ENCODE data around the gene IFNK.

Gene IFNK

DNA sequence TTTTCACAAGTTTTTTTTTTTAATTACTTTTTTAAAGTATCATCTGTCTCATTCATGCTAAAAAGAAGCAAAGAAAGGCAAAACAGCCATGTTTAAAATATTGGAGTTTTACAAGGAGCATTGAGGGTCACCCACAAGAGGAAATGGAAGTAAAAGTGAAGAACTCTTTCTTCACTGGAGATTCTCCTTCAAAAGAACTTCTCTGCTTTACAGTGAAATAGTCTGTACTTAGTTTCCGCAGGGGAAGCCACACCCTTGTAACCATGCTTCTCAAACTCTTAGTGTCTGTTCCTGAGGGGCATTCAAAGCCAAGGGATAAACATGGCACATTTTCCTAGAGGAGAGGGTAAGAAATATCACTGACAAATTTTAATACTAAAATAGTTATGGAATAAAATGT, 40.6 kb downstream of the IFNK start:
- H3K4me1 Mint-ChIP-seq = peaks cover 2 to 17% of the 10 kb centered on the region in 2 donors
- DNase-seq (no peak), ATAC-seq (replicated peaks) (peak; percentile 25 to 39)
- H3K4me3 Mint-ChIP-seq = no peak overlapping the region
- H3K27ac Mint-ChIP-seq = no peak overlapping the region
- no peaks in the 10 kb centered on the region for H3K9me3 Mint-ChIP-seq
- peaks cover 8 to 10% of the 10 kb centered on the region in 2 donors for H3K36me3 Mint-ChIP-seq
- no peaks in the 10 kb centered on the region for H3K27me3 Mint-ChIP-seq

DNA sequence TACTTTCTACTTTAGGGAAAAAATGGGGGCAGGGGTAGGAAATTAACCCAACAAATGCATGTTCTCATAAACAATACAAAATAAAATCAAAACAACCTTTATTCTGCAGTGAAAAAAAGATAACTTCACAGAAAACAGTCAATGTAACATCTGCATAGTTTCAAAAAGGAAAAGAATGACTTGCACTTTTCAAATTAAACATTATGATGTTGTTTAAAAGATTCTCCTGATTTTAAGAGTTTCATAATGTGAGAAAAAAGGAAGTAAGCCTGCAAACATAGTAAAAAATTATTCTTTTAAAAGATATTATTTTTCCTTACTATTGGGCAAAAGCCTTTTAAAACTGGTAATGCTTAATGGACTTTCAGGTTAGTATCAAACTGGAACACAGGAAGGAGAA, 41.6 kb downstream of the IFNK start:
- no peaks in the 10 kb centered on the region for H3K27me3 Mint-ChIP-seq
- no peak overlapping the region for H3K4me3 Mint-ChIP-seq
- peaks cover 8 to 10% of the 10 kb centered on the region in 2 donors for H3K36me3 Mint-ChIP-seq
- H3K9me3 Mint-ChIP-seq = no peaks in the 10 kb centered on the region
- no peak overlapping the region for H3K27ac Mint-ChIP-seq
- DNase-seq = no peak
- ATAC-seq (replicated peaks) = no peak
- peaks cover 2 to 17% of the 10 kb centered on the region in 2 donors for H3K4me1 Mint-ChIP-seq

DNA sequence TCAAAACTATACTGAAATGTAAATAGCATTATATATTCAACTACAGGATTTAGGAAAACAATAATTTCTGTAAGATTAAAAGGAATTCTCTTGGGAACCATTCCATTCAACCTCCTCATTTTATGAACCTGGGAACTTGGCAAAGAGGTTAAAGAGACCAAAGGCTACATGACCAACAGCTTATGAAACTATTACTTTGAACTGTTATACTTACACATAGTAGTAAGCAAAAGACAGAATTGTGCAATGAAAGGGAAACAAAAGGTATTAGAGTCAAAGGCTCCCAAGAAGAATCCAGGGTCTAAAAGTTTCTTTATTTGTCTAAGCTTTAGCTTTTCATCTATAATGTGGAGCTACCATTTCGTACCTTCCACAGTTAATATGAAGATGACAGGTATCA, 42.0 kb downstream of the IFNK start:
- Mint-ChIP-seq H3K36me3 (peaks cover 8 to 10% of the 10 kb centered on the region in 2 donors), H3K9me3 (no peaks in the 10 kb centered on the region), H3K27me3 (no peaks in the 10 kb centered on the region), H3K27ac (no peak overlapping the region), H3K4me1 (peaks cover 2 to 17% of the 10 kb centered on the region in 2 donors), H3K4me3 (no peak overlapping the region)
- no peak for ATAC-seq (replicated peaks)
- no peak for DNase-seq

DNA sequence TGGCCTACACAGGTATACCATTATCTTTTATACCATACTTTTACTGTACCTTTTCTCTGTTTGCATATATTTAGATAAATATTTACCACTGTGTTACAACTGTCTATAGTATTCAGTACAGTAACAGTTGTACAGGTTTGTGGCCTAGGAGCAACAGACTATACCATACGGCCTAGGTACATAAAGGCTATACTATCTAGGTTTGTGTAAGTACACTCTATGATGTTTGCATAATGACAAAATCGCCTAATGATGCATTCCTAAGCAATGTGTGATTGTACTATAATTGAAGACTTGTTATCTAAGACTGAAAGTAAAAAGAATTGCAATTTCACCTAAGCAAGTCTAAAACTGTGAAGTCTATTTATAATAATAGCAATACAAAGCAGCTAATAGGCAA, 45.3 kb downstream of the IFNK start:
- H3K27me3 Mint-ChIP-seq = no peaks in the 10 kb centered on the region
- peaks cover 8 to 25% of the 10 kb centered on the region in 2 donors for H3K4me1 Mint-ChIP-seq
- no peaks in the 10 kb centered on the region for H3K9me3 Mint-ChIP-seq
- no peak for DNase-seq
- no peak for ATAC-seq (replicated peaks)
- H3K4me3 Mint-ChIP-seq = no peak overlapping the region
- no peak overlapping the region for H3K27ac Mint-ChIP-seq
- H3K36me3 Mint-ChIP-seq = peaks cover 3 to 7% of the 10 kb centered on the region in 2 donors

DNA sequence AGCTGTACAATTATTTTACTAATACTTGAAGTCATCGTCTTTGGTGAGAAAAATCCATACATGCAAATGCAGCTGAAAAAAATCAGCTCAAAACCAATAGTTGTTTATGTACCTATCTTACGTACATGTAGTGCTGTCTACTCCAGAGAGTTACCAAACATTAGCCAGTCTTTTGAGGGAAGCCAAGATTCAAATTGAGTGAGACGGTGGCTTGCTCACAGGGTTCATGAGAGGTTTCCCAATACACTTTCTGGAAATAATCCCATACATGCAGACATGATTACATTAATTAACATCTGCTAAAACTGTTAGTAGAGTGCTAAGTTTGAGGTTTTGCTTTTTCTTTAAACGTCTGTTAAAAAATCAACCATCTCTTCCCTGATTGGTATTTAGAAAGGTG, 46.9 kb downstream of the IFNK start:
- H3K4me1 Mint-ChIP-seq = peaks cover 8 to 21% of the 10 kb centered on the region in 2 donors

DNA sequence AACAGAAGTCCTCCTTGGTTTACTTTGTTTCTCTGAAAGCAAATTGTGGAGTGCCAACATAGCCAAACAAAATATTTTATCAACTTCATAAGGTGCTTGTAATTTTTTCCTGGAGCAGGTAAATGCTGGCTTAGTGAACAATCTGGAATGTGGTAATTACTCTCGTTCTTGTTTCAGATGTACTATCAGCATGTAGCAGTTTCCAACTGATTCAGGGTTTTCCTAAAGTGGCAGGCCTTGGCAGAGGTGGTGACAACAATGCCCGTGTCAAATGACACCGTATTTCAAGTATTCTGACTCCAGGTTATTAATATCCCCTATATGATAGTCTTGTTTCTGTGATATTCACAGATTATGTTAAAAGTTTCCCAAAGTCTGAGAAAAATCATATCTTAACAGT, 48.0 kb downstream of the IFNK start:
- no peaks in the 10 kb centered on the region for H3K27me3 Mint-ChIP-seq
- peaks cover 0 to 3% of the 10 kb centered on the region in 2 donors for H3K36me3 Mint-ChIP-seq
- ATAC-seq (replicated peaks) = no peak
- H3K4me3 Mint-ChIP-seq = peak overlapping the region; percentile 98 to 99
- no peak for DNase-seq
- H3K27ac Mint-ChIP-seq = peak overlapping the region; percentile 97
- H3K9me3 Mint-ChIP-seq = no peaks in the 10 kb centered on the region
- H3K4me1 Mint-ChIP-seq = peaks cover 8 to 21% of the 10 kb centered on the region in 2 donors

More for the DNA sequence above, 46.9 kb downstream of the IFNK start:
- DNase-seq = no peak
- no peak for ATAC-seq (replicated peaks)
- Mint-ChIP-seq H3K9me3 (no peaks in the 10 kb centered on the region), H3K27me3 (no peaks in the 10 kb centered on the region), H3K27ac (no peak overlapping the region), H3K4me3 (no peak overlapping the region), H3K36me3 (peaks cover 3 to 7% of the 10 kb centered on the region in 2 donors)

DNA sequence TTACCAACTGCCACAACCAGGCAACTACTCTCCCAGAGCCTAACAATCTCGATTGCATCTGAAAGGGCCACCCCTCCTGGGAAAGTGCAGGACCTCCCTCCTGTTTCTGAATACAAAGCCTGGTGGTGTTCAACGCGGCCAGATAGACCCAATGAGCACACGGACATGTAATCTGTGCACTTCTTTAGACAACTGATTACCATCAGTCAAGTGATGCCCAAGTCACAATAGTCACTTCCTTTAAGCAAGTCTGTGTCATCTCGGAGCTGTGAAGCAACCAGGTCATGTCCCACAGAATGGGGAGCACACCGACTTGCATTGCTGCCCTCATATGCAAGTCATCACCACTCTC, 48.5 kb downstream of the IFNK start:
- Mint-ChIP-seq H3K27ac (peak overlapping the region; percentile 97), H3K9me3 (no peaks in the 10 kb centered on the region)
- no peak for DNase-seq

DNA sequence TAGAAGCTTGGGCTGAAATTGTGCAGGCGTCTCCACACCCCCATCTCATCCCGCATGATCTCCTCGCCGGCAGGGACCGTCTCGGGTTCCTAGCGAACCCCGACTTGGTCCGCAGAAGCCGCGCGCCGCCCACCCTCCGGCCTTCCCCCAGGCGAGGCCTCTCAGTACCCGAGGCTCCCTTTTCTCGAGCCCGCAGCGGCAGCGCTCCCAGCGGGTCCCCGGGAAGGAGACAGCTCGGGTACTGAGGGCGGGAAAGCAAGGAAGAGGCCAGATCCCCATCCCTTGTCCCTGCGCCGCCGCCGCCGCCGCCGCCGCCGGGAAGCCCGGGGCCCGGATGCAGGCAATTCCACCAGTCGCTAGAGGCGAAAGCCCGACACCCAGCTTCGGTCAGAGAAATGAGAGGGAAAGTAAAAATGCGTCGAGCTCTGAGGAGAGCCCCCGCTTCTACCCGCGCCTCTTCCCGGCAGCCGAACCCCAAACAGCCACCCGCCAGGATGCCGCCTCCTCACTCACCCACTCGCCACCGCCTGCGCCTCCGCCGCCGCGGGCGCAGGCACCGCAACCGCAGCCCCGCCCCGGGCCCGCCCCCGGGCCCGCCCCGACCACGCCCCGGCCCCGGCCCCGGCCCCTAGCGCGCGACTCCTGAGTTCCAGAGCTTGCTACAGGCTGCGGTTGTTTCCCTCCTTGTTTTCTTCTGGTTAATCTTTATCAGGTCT, 49.0 kb downstream of the IFNK start, which contains the start of gene C9orf72:
TSS of gene C9orf72 (minus strand) at position 564 of the 716 bp plus-strand sequence. CDS start 6,361 bp downstream, outside the sequence.
- Mint-ChIP-seq H3K4me1 (peaks cover 8 to 21% of the 10 kb centered on the region in 2 donors), H3K36me3 (peaks cover 1 to 3% of the 10 kb centered on the region in 2 donors), H3K9me3 (peaks cover 2 to 3% of the 10 kb centered on the region in 2 donors), H3K27ac (peak within 1 kb of the TSS; percentile 100), H3K27me3 (no peaks in the 10 kb centered on the region), H3K4me3 (peak within 1 kb of the TSS; percentile 98 to 99)
- ATAC-seq (replicated peaks) (peak; percentile 78 to 84), DNase-seq (peak; percentile 57)

More for the DNA sequence above, 48.5 kb downstream of the IFNK start:
- no peaks in the 10 kb centered on the region for H3K27me3 Mint-ChIP-seq
- ATAC-seq (replicated peaks) = peak; percentile 52 to 60
- H3K36me3 Mint-ChIP-seq = peaks cover 0 to 3% of the 10 kb centered on the region in 2 donors
- H3K4me3 Mint-ChIP-seq = peak overlapping the region; percentile 98 to 99
- peaks cover 8 to 21% of the 10 kb centered on the region in 2 donors for H3K4me1 Mint-ChIP-seq

DNA sequence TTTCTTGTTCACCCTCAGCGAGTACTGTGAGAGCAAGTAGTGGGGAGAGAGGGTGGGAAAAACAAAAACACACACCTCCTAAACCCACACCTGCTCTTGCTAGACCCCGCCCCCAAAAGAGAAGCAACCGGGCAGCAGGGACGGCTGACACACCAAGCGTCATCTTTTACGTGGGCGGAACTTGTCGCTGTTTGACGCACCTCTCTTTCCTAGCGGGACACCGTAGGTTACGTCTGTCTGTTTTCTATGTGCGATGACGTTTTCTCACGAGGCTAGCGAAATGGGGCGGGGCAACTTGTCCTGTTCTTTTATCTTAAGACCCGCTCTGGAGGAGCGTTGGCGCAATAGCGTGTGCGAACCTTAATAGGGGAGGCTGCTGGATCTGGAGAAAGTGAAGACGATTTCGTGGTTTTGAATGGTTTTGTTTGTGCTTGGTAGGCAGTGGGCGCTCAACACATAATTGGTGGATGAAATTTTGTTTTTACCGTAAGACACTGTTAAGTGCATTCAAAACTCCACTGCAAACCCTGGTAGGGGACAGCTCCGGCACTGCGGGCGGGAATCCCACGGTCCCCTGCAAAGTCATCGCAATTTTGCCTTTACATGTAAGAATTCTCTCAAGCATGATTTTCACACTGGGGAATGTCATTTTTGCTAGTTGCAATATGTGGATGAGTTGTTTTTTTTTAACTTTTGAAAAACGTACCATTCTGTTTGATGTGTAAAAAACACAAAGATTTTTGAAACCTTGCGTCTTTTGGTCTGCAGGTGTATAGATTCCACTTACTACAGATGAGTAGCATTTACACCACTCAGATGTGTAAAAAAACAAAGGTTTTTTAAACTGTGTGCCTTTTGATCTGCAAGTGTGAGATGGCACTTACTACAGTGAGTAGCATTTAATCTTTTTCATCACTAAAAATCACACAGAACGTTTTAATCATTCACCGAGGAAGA, 49.8 kb downstream of the IFNK start:
- Mint-ChIP-seq H3K9me3 (peaks cover 7 to 8% of the 10 kb centered on the region in 2 donors), H3K27ac (peak overlapping the region; percentile 100), H3K36me3 (peaks cover 3 to 4% of the 10 kb centered on the region in 2 donors)

More for the DNA sequence above, 49.8 kb downstream of the IFNK start:
- H3K4me3 Mint-ChIP-seq = peak overlapping the region; percentile 98 to 99
- ATAC-seq (replicated peaks) (peak; percentile 84 to 90), DNase-seq (peak; percentile 97)
- H3K4me1 Mint-ChIP-seq = peaks cover 8 to 21% of the 10 kb centered on the region in 2 donors
- H3K27me3 Mint-ChIP-seq = no peaks in the 10 kb centered on the region
